ENCODE data around the gene SYT11. TPM values are rescaled to one million over a fixed set of nuclear protein-coding genes. Genes with fewer than 3 reads are reported as not detected.

Gene SYT11
- total RNA-seq, 2 donors from 2014 or later, result 1.2 to 4.6 TPM

DNA sequence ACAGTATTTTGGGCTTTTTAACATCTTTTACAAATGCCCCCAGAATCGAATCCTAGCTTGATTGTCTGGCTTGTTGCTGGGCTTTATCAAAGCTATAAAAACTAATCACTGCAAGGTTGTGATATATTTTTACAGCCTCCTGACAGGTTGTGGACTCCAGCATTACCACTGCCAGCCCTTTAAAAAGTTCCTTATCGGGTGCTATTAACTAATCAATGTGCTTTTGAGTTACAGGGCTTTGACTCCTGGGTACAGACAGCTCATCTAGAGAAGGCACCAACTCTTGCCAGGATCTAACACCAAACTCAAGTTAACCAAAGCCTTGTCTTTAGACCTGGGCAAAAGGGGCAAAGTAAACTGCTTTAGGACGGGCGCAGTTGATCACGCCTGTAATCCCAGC is 19.0 kb upstream of the SYT11 start:
- H3K36me3 ChIP-seq, result no peaks in the 10 kb centered on the region
- H3K27ac ChIP-seq, result no peak overlapping the region
- no peaks in the 10 kb centered on the region for H3K27me3 ChIP-seq
- no peak overlapping the region for H3K4me3 ChIP-seq
- TF ChIP-seq, protein P1, sequence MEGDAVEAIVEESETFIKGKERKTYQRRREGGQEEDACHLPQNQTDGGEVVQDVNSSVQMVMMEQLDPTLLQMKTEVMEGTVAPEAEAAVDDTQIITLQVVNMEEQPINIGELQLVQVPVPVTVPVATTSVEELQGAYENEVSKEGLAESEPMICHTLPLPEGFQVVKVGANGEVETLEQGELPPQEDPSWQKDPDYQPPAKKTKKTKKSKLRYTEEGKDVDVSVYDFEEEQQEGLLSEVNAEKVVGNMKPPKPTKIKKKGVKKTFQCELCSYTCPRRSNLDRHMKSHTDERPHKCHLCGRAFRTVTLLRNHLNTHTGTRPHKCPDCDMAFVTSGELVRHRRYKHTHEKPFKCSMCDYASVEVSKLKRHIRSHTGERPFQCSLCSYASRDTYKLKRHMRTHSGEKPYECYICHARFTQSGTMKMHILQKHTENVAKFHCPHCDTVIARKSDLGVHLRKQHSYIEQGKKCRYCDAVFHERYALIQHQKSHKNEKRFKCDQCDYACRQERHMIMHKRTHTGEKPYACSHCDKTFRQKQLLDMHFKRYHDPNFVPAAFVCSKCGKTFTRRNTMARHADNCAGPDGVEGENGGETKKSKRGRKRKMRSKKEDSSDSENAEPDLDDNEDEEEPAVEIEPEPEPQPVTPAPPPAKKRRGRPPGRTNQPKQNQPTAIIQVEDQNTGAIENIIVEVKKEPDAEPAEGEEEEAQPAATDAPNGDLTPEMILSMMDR (IDR thresholded peaks at IDR 0.05), result no peak
- no peak for DNase-seq
- no peaks in the 10 kb centered on the region for H3K9me3 ChIP-seq
- H3K9ac ChIP-seq (ENCODE audit: low read depth in 2 of 2, low read length in 2 of 2), result no peak overlapping the region
- no peaks in the 10 kb centered on the region for H3K4me1 ChIP-seq
- intact Hi-C loops (cut with DNase I), result no loop called here

DNA sequence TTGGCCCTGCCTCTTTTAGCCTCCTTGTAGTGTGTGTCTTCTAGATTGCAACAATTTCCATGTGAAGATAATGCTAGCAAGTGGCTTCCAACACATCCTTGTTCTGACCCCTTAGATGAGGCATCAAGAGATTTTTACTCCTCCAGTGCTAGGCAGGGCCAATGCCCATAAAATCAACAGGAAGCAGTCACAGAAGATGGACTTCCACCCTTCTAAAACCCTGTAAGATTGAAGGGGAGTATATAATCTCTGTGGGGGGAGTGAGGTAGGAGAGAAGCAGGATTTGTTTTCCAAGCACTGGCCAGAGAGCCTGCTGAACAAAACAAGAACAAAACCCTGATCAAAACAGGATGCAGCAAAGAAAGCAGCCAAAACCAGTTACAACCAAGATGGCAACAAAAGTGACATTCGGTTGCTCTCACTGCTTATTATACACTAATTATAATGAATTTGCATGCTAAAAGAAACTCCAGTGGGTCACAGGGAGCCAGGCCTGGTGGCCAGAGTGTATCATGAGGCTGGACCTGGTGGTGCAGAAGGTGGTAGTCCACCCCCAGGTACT is 14.4 kb upstream of the SYT11 start:
- Histone ChIP-seq H3K27me3 (no peaks in the 10 kb centered on the region), H3K9ac (ENCODE audit: low read depth in 2 of 2, low read length in 2 of 2) (no peak overlapping the region), H3K4me3 (no peak overlapping the region), H3K36me3 (no peaks in the 10 kb centered on the region), H3K27ac (no peak overlapping the region), H3K9me3 (no peaks in the 10 kb centered on the region), H3K4me1 (no peaks in the 10 kb centered on the region)
- intact Hi-C loops (cut with DNase I), result no loop called here
- no peak for DNase-seq
- TF ChIP-seq, protein P1 (IDR thresholded peaks at IDR 0.05), result no peak

DNA sequence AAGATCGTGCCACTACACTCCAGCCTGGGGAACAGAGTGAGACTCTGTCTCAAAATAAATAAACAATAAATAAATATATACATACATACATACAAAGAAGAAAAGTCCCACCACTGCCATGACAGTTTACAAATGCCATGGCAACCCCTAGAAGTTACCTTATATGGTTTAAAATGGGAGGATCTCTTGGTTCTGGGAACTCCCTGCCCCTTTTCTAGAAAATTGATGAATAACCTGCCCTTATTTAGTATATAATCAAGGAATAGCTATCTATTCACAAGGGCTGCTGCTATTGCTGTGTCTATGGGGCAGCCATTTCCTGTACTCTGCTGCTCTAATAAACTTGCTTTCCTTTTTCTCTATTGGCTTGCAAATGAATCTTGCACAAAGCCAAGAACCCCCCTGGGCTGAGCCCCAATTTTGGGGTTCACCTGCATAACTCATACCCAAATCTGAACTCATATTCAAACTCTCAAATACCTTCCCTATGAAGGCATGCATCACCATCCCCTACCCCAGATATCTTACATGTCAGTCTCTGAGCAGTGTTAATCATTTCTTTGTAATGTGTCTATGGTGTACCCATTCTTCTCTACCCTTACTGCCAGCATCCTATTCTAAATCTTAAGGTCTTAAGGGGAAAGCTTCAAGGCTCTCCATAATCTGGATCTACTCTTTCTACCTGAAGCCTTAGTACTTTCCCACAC is 11.4 kb upstream of the SYT11 start:
- Histone ChIP-seq H3K27me3 (no peaks in the 10 kb centered on the region), H3K9ac (ENCODE audit: low read depth in 2 of 2, low read length in 2 of 2) (no peak overlapping the region), H3K27ac (no peak overlapping the region), H3K9me3 (no peaks in the 10 kb centered on the region), H3K4me1 (no peaks in the 10 kb centered on the region), H3K4me3 (no peak overlapping the region), H3K36me3 (no peaks in the 10 kb centered on the region)
- DNase-seq, result no peak
- intact Hi-C loops (cut with DNase I), result no loop called here
- TF ChIP-seq, protein P1 (IDR thresholded peaks at IDR 0.05), result no peak

DNA sequence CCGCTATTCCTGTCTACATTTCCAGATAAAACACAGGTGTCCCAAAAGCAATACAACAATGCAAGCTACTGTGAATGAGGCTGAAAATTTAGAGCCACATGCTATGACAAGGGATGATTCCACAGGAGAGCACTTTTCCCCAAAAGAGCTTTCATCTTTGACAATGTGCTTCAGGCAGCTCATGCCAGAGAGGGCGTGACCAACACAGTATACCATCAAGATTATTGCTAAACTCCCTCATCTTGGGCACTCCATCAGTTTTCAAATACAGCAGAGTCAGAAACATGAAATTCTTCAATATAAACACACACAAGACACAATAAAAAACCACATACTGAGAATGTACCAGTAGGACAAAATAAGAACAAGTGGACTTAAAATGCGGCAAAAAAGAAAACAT is 9.0 kb upstream of the SYT11 start:
- DNase-seq, result no peak
- TF ChIP-seq, protein P1 (IDR thresholded peaks at IDR 0.05), result no peak
- intact Hi-C loops (cut with DNase I), result no loop called here
- H3K27me3 ChIP-seq, result no peaks in the 10 kb centered on the region
- H3K9ac ChIP-seq (ENCODE audit: low read depth in 2 of 2, low read length in 2 of 2), result no peak overlapping the region
- no peak overlapping the region for H3K27ac ChIP-seq
- H3K9me3 ChIP-seq, result no peaks in the 10 kb centered on the region
- no peaks in the 10 kb centered on the region for H3K36me3 ChIP-seq
- H3K4me1 ChIP-seq, result no peaks in the 10 kb centered on the region
- H3K4me3 ChIP-seq, result no peak overlapping the region

DNA sequence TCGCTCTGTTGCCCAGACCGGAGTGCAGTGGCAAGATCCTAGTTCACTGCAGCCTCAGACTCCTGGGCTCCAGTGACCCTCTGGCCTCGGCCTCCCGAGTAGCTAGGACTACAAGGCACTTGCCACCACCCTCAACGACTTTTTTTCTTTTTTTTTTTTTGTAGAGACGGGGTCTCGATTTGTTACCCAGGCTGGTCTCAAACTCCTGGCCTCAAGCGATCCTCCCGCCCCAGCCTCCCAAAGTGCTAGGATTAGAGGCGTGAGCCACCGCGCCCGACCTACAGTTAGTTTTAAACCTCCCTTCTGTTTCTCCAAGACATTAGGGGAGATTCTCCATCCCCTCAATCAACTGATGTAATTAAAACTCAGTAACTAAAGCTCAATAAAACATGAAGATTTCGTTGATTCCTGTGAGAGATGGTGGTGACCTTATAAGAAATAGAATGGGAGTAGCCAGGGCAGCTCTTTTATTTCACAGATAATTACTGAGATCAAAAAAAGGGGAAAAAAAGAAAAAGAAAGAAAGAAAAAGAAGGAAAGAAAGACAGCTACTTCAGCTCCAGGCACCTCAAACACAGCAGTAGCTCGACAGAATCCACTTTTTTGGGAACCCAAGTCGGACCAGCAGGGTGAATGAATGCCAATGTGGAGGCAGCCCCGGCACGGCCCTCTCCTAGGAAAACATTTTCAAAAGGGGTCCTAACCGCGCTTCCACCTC is 3.0 kb upstream of the SYT11 start:
- intact Hi-C loops (cut with DNase I), result no loop called here
- Histone ChIP-seq H3K9ac (ENCODE audit: low read depth in 2 of 2, low read length in 2 of 2) (peak overlapping the region; percentile 88 to 96), H3K36me3 (no peaks in the 10 kb centered on the region), H3K9me3 (no peaks in the 10 kb centered on the region), H3K27me3 (no peaks in the 10 kb centered on the region), H3K4me1 (no peaks in the 10 kb centered on the region), H3K27ac (peak overlapping the region; percentile 74), H3K4me3 (peak overlapping the region; percentile 74)
- TF ChIP-seq, protein P1 (IDR thresholded peaks at IDR 0.05), result no peak
- no peak for DNase-seq

Measured in colonic mucosa (tissue), 4 donors.